Psoas muscle (tissue), 8 donors: Measurements from ENCODE around the gene WIPF2. TPM values are rescaled to one million over a fixed set of nuclear protein-coding genes. Genes with fewer than 3 reads are reported as not detected.
A peak's percentile ranks its signal among the peaks of the same experiment; 100 is the strongest.

ENCODE experiments used
- ATAC-seq, 4 donors: fragments of 200-7000 bp; cut with Tn5 transposase; one replicate each; pipeline ENCODE4 v1.9.1; 2020; ENCODE audit warnings: moderate library complexity in 3 of 4, mild to moderate bottlenecking in 2 of 4
- DNase-seq, 2 donors: peaks; one replicate each; pipeline ENCODE4 v3.0.0-alpha.2; 2020
- H3K27ac ChIP-seq: fragments of 200-600 bp; one replicate; pipeline ENCODE4 v1.8.0; 2022
- H3K27me3 ChIP-seq, 3 donors: fragments of 200-600 bp in 1 of 3; one replicate each; pipeline versions ENCODE4 v1.6.1 to v1.8.0; 2013 to 2022; ENCODE audit warnings: low read length in 2 of 3, mild to moderate bottlenecking in 2 of 3, moderate library complexity in 1 of 3; ENCODE audit not compliant: insufficient read depth in 3 of 3
- H3K36me3 ChIP-seq, 2 donors: fragments of 200-600 bp in 1 of 2; one replicate each; pipeline versions ENCODE4 v1.6.1 to v1.8.0; 2013 to 2022; ENCODE audit warnings: low read depth in 1 of 2, mild to moderate bottlenecking in 1 of 2, moderate library complexity in 1 of 2; ENCODE audit not compliant: insufficient read depth in 1 of 2
- H3K4me1 ChIP-seq: fragments of 200-600 bp; one replicate; pipeline ENCODE4 v1.8.0; 2022
- H3K4me3 ChIP-seq: fragments of 200-600 bp; one replicate; pipeline ENCODE4 v1.8.0; 2022; ENCODE audit warnings: mild to moderate bottlenecking
- H3K9me3 ChIP-seq: fragments of 200-600 bp; one replicate; pipeline ENCODE4 v1.8.0; 2022
- WGBS, 3 donors: extraction: QIAGEN DNeasy Blood & Tissue Kit; methylation state at CpG; one replicate each; pipeline versions ENCODE4 v1.1.6 to v1.1.7; 2013; 5-methylcytosine and 5-hydroxymethylcytosine counted together
- intact Hi-C, 2 donors: fragments of 100-400 bp; cut with DNase I; formaldehyde crosslinking; loops; one replicate each; pipeline versions ENCODE4 v1.11.0 to v1.14.2; 2022
- polyA plus RNA-seq, 3 donors: library from polyadenylated mRNA; stranded (reverse); fragments of 200-250 nt; gene quantifications; one replicate each; pipeline ENCODE4 v1.2.3, GENCODE V29; 2013
- total RNA-seq, 4 donors: library from RNA; stranded (reverse); fragmentation: NEBNext Ultra II Directional in 2 of 4; extraction: Animal tissue kit (Norgen Biotek cat#: 25700) in 2 of 4; gene quantifications; one replicate each; pipeline versions ENCODE4 v1.2.1 to v1.2.4, GENCODE V29; 2021 to 2023
- TF ChIP-seq, protein P1 (sequence below): fragments of 200-600 bp; IDR thresholded peaks from one replicate; pipeline ENCODE4 v1.8.0; 2022; ENCODE audit warnings: antibody characterized with exemption
- donor health status: healthy with polysubstance abuse.
- donor health status: DM: no; HTN: no; CAD: no; lungs with moderate emphysema.
- donor health status: Bipolar disorder and iron deficiency.
- donor health status: healthy.
- donor health status: DM: yes; HTN: yes; CAD: no.
- donor health status: DM: no; HTN: no; CAD: no.
- donor health status: DM: no; HTN: no; CAD: no.
- donor health status: DM: yes; HTN: yes; CAD: no.

Gene WIPF2
- total and polyA plus RNA-seq, 7 donors, result 4.0 to 10.5 (median 8.1) TPM

DNA sequence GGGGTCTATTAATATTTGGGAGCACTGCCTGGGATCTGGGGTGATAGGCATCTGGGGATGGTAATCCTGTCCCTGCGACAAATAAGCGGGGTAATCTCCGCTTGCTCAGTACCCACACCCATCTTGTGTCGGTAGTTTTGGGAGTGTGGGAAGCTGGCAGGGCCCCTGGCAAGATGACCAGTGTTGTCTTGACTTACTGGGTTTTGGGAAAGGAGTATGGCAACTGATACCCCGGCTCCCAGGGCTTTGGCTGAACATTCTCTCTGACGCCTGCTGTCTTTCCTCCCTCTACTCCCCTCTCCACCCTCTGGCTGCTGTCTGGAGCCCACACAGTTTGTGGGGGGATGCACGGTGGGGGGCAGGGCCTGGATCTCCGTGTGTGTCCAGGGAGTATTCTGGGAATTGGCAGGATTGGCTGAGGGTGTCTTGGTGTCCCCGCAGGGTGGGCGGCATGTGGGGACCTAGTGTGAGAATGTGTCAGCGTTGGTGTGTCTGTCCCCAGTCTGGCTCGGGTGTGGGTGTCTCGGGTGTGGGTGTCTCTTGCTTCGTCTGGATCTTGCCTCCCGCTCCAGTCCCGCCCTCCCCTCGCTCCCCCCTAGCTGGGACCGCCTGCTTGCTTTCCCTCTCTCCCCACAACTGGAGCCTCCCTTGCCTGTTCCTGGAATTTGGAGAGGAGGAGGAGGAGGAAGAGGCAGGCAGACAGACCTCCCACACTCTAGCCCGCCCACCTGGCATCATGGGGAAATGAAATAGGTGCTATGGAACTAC, 101.8 kb downstream of the WIPF2 start:
- Histone ChIP-seq H3K27me3 (no peaks in the 10 kb centered on the region), H3K4me1 (peaks cover 76% of the 10 kb centered on the region)

DNA sequence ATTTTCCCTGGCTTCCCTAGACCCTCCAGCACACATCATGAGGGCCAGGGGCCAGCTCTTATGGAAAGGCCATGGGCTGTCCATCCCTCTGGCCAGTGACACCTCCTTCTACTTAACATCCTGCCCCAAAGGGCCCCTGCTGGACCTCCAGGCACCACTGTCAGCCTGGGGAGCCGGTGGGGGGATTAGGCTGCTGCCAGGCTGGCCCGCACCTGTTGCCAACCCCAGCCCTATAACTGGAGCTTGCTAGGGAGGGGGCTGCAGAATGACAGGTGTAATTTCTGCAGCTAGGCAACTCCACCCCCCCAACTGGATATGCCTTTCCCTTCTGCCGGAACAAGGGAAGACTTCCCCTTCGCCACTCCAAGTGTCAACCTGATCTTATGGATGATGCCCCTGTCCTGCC, 102.4 kb downstream of the WIPF2 start:
- Histone ChIP-seq H3K9me3 (no peaks in the 10 kb centered on the region), H3K27ac (peak overlapping the region; percentile 97), H3K36me3 (no peaks in the 10 kb centered on the region), H3K27me3 (no peaks in the 10 kb centered on the region), H3K4me3 (peak overlapping the region; percentile 95), H3K4me1 (peaks cover 76% of the 10 kb centered on the region)
- intact Hi-C loops, result no loop called here
- no peak for ATAC-seq
- no peak for DNase-seq
- TF ChIP-seq, protein P1, sequence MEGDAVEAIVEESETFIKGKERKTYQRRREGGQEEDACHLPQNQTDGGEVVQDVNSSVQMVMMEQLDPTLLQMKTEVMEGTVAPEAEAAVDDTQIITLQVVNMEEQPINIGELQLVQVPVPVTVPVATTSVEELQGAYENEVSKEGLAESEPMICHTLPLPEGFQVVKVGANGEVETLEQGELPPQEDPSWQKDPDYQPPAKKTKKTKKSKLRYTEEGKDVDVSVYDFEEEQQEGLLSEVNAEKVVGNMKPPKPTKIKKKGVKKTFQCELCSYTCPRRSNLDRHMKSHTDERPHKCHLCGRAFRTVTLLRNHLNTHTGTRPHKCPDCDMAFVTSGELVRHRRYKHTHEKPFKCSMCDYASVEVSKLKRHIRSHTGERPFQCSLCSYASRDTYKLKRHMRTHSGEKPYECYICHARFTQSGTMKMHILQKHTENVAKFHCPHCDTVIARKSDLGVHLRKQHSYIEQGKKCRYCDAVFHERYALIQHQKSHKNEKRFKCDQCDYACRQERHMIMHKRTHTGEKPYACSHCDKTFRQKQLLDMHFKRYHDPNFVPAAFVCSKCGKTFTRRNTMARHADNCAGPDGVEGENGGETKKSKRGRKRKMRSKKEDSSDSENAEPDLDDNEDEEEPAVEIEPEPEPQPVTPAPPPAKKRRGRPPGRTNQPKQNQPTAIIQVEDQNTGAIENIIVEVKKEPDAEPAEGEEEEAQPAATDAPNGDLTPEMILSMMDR, result no peak
- 5 to 13% (median 12%) methylated on average over 4 of the region's 4 CpGs for whole genome bisulfite sequencing, 3 donors

More for the DNA sequence above, 101.8 kb downstream of the WIPF2 start:
- TF ChIP-seq, protein P1, result no peak
- WGBS, 3 donors, result 6 to 13% (median 7%) methylated on average over 19 of the region's 19 CpGs
- H3K4me3 ChIP-seq, result peak overlapping the region; percentile 95
- H3K27ac ChIP-seq, result peak overlapping the region; percentile 97
- DNase-seq (peak; percentile 84 to 86), ATAC-seq (peak; percentile 13 to 34 (median 22))
- intact Hi-C loops, result no loop called here
- H3K9me3 ChIP-seq, result no peaks in the 10 kb centered on the region
- H3K36me3 ChIP-seq, result no peaks in the 10 kb centered on the region

DNA sequence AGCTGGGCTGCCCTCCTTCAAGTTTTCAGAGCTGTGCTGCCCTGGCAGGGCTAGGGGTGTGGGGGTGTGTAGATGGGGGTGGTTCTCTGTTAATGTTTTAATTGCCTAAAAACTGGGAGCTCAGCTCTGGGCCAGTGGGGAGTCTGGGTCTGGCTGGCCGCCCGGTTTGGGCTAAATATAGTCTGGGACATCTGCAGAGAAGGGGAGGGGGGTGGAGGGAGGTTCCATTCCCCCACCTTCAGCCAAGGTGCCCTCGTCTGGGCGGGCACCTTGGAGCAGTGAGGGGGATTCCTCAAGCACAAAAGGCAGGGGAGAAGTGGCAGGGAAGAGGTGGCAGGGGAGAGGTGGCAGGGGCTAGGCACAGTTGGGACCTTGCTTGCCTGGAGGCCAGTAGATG, 102.9 kb downstream of the WIPF2 start:
- no peaks in the 10 kb centered on the region for H3K27me3 ChIP-seq
- no peaks in the 10 kb centered on the region for H3K9me3 ChIP-seq
- peak overlapping the region; percentile 97 for H3K27ac ChIP-seq
- ATAC-seq (peak in 3 of 4 donors; percentile 20 to 42 (median 42)), DNase-seq (peak; percentile 69 to 86)
- 0% methylated on average over 4 of the region's 4 CpGs for WGBS, 3 donors
- intact Hi-C loops, result no loop called here
- H3K36me3 ChIP-seq, result no peaks in the 10 kb centered on the region
- TF ChIP-seq, protein P1, result no peak
- peaks cover 76% of the 10 kb centered on the region for H3K4me1 ChIP-seq
- peak overlapping the region; percentile 95 for H3K4me3 ChIP-seq

DNA sequence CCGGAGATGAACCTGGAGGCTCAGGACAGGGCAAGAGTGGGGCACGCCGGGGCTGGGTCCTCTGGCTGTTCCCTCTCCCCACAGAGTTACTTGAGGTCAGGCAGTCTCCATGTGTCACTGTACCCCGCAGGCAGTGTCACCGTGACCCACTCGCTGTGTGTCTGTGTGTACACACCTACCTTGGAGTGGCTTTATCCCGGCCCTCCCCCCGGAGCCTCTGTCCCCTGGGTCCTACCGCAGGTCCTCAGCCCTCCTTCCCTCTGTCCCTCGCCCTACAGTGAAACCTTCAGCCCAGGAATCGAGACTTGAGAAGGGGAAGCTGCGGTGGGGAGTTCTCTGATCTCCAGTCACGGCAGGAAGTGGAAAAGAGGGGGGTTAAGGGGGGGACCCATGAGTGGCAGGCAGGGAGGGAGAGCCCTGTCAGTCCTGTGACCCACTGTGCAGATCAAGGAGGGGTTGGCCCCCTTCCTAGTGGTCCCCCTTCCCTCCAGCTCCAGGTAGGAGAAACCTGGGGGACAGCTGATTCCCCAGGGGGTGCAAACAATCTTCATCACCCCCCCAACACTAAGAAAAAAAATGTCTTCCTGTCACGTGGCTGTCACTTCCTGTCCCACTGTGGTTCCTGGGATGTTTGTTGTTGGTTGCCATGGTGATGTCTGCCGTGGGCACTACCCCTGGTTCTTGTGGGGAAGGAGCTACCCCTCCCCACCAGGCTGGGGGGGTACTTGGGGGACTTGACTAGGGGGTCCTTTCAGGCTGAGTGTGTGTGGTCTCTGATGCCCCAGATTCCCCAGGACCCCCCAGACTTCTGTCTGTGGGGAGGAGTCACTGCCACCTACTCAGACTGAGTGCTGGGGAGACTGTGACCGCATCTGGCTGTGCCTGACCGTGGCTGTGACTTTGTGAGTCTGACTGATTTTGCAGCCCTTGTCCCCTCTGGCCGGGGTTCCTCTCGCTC, 103.5 kb downstream of the WIPF2 start:
- no peaks in the 10 kb centered on the region for H3K27me3 ChIP-seq
- TF ChIP-seq, protein P1, result no peak
- H3K4me3 ChIP-seq, result peak overlapping the region; percentile 95
- peak overlapping the region; percentile 97 for H3K27ac ChIP-seq
- WGBS, 3 donors, result 6 to 21% (median 9%) methylated on average over 19 of the region's 19 CpGs
- no peaks in the 10 kb centered on the region for H3K36me3 ChIP-seq
- H3K9me3 ChIP-seq, result no peaks in the 10 kb centered on the region
- intact Hi-C loops, result no loop called here
- H3K4me1 ChIP-seq, result peaks cover 76% of the 10 kb centered on the region
- DNase-seq, result peak; percentile 77 to 84
- peak in 3 of 4 donors; percentile 7 to 14 (median 8) for ATAC-seq
